ENCODE measurements around the gene TMX2. TPM values are rescaled to one million over a fixed set of nuclear protein-coding genes. Genes with fewer than 3 reads are reported as not detected.

TMX2 gene
- total RNA-seq, 2 experiments from 2014 or later: 62.9 to 74.2 TPM

DNA sequence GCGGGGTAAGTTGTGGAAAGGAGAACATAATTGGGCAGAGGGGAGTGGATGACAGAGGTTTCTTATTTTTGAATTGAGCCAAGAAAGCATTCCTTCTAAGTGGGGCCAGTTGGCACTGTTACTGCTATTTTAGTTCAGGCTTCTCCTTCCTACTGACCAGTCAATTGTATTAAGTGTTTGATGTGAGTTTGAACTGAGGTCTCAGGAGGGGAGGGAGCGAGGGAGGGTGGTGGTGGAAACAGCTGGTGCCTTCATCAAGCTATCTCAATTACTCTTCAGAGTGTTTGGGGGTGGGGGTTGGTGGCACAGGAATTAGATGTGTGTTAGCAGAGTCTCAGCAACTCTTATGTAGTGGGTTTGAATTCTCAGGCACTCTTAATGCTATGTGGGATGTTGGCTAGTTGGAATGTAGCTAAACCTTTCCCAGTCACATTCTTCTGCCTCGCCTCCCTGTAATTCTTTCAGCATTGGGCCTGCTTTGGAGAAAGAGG, 63.7 kb downstream of the TMX2 start:
- Mint-ChIP-seq H3K4me1 (peaks cover 14% of the 10 kb centered on the region), H3K27me3 (no peaks in the 10 kb centered on the region), H3K4me3 (no peak overlapping the region), H3K36me3 (ENCODE audit: low read depth) (no peaks in the 10 kb centered on the region), H3K27ac (no peak overlapping the region), H3K9me3 (no peaks in the 10 kb centered on the region)
- no peak for DNase-seq
- CTCF ChIA-PET: interaction anchor here (0.6 to 1.3 kb wide), 2 partner anchors 45 to 124 kb away, joined by 3 to 4 read pairs; no protein-coding TSS in a partner anchor
- POLR2A ChIA-PET: no interaction called here

DNA sequence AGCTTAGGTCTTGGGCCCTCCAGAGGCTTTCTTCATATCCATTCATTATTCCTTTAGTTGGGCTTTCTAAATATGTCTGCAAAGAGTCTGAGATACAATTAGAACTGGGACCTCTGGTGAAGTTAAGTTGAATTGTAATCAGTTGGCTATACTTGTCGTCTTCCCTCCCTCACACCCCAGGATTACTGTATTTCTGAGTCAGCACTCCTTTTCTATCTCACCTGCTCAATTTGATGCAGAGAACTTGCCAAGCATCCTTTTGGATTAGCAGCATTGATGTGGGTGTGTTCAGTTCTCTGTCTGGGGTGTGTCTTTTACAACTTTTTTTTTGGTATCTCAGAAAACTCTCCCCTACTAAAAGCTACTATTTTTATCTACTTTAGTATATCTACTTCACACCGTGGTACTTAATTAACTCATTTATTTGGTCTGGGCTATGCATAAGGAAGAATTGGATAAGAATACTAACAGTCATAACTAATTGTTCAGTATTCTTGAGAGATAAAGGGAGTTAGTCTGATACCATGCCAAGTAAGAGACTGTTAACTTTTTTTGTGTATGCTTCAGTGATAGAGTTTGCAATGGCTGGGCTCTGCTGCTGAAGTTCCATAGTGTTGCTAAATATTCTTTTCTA, 64.3 kb downstream of the TMX2 start:
- H3K9me3 Mint-ChIP-seq: no peaks in the 10 kb centered on the region
- H3K4me3 Mint-ChIP-seq: no peak overlapping the region
- no peaks in the 10 kb centered on the region for H3K27me3 Mint-ChIP-seq
- peaks cover 19% of the 10 kb centered on the region for H3K4me1 Mint-ChIP-seq
- no peak overlapping the region for H3K27ac Mint-ChIP-seq
- DNase-seq: no peak
- H3K36me3 Mint-ChIP-seq (ENCODE audit: low read depth): no peaks in the 10 kb centered on the region
- ChIA-PET POLR2A (no interaction called here), CTCF (interaction anchor here (0.6 to 1.3 kb wide), 2 partner anchors 44 to 124 kb away, joined by 3 to 4 read pairs; no protein-coding TSS in a partner anchor)

DNA sequence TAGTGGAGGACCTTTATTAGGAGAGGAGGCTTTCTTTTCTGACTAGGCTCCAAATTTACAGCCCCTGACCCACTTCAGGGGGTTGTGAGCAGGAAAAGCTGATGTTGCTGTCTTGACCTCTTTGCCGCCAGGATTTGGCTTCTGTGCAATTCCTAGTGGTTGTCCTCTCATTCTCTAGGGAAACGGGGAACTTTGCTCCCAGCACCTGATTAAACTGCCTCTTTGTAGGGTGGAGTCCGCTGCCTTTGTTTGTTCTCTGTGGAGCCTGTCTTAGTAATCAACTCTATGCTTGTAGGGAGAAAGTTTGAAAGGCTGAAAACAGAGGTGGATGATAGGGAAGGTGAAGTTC, 65.5 kb downstream of the TMX2 start:
- H3K36me3 Mint-ChIP-seq (ENCODE audit: low read depth): no peaks in the 10 kb centered on the region
- H3K9me3 Mint-ChIP-seq: no peaks in the 10 kb centered on the region
- H3K4me3 Mint-ChIP-seq: no peak overlapping the region
- H3K27ac Mint-ChIP-seq: no peak overlapping the region
- ChIA-PET CTCF (interaction anchor here (0.9 to 1.1 kb wide), 2 partner anchors 22 to 34 kb away, joined by 3 to 7 read pairs; no protein-coding TSS in a partner anchor), POLR2A (no interaction called here)
- DNase-seq: no peak
- no peaks in the 10 kb centered on the region for H3K27me3 Mint-ChIP-seq
- peaks cover 21% of the 10 kb centered on the region for H3K4me1 Mint-ChIP-seq

DNA sequence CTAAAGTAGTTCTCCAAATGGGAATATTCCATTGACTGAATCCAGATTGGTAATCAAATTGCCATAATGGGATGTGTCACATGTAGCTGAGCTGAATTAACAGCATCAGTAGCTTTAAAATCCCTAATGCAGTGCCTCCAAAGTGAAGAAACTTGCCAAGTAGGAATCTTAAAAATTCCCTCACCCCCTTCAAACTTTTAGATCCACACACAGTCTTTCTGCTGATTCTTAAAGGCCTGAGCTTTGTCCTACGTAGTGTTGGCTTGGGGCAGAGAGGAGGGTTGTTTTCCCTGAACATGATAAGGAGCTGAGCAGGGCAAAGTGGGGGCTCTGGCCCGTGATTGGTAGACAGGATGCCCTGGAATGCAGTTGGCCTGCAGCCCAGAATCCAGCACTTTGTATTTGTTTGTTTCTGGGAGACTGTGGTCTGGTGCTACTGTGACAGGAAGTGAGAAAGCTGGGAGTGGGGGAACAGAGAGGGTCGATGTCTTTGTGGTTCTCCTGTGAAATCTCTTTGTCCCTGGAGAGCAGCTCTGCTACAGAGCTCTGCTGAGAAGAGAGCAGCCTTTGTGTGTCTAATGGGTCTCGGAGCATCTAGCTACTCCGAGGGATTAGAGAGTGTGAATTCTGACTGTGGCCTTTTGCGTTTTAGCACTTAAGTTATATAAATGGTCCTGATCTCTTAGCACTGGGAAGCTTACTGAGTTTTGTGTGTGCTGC, 66.1 kb downstream of the TMX2 start:
- Mint-ChIP-seq H3K27me3 (no peaks in the 10 kb centered on the region), H3K36me3 (ENCODE audit: low read depth) (no peaks in the 10 kb centered on the region), H3K9me3 (no peaks in the 10 kb centered on the region), H3K4me1 (peaks cover 21% of the 10 kb centered on the region), H3K4me3 (no peak overlapping the region), H3K27ac (no peak overlapping the region)
- ChIA-PET POLR2A (no interaction called here), CTCF (interaction anchor here (0.9 to 3.0 kb wide), 3 partner anchors 14 to 34 kb away, joined by 3 to 14 read pairs (median 7); no protein-coding TSS in a partner anchor)
- no peak for DNase-seq

DNA sequence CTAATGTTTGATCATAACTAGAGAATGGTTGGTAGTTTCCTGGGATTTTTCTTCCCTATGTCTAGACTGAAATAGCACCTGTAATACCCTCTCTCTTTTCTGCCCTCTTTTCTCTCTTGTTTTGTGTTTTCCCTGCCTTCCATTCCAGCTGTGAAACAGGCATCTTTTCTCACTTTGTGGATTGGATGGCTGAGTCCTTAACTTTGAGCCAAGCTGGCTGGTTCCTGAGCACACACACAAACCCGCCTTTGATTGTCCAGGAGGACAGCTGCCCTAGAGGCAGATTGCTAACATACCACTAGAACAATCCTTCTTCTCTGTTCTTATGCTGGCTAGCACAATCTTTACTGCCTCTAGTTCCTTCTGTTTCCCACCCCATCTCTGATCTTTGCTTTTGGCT, 66.9 kb downstream of the TMX2 start:
- Mint-ChIP-seq H3K4me1 (peaks cover 21% of the 10 kb centered on the region), H3K9me3 (no peaks in the 10 kb centered on the region), H3K4me3 (no peak overlapping the region), H3K36me3 (ENCODE audit: low read depth) (no peaks in the 10 kb centered on the region), H3K27me3 (no peaks in the 10 kb centered on the region), H3K27ac (no peak overlapping the region)
- CTCF ChIA-PET: interaction anchor here (0.6 to 3.0 kb wide), 4 partner anchors 10 to 21 kb away, joined by 3 to 14 read pairs (median 4); no protein-coding TSS in a partner anchor
- no peak for DNase-seq
- POLR2A ChIA-PET: no interaction called here

DNA sequence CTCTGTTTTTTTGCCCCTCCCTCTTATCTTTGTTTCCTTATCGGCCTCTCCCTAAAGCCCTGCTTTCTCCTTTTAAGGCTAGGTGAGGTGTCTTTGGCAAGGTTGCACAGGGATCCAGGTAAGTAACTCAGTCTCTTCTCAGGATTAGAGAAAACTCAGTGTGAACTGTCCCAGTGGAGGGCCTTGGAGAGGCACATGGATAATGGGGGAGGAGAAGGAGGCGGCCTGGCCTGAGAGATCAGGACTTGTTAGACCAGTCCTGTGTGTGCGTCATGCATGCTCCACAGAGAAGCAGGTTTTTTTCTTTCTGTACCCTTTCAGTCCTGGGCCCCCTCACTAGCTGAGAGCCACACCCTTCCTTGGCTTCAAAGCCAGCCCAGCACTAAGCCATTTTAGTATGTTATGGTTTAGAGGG, 69.1 kb downstream of the TMX2 start:
- Mint-ChIP-seq H3K9me3 (no peaks in the 10 kb centered on the region), H3K4me3 (no peak overlapping the region), H3K27me3 (no peaks in the 10 kb centered on the region), H3K27ac (no peak overlapping the region), H3K4me1 (peaks cover 22% of the 10 kb centered on the region), H3K36me3 (ENCODE audit: low read depth) (no peaks in the 10 kb centered on the region)
- ChIA-PET POLR2A (no interaction called here), CTCF (interaction anchor here (1.3 to 3.0 kb wide), 3 partner anchors 11 to 19 kb away, joined by 3 to 14 read pairs (median 5); no protein-coding TSS in a partner anchor)
- no peak for DNase-seq

DNA sequence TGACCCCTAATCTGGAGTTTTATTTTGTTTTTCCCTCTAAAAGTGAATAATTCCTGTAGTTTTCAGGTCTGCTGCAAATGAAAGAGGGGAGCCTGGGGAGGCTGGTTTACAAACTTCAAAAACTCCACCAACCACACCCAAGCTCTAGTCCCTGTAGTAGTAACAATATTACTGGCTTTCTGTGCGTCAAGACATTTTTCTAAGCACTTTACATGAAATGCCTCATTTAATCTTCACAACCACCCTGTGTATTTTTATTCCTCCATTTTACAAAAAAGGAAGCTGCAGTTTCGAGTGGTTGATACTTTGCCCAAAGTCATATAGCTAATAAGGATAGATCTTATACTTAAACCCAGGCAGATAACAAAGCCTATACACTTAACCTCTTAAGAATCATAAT, 72.7 kb downstream of the TMX2 start:
- Mint-ChIP-seq H3K9me3 (no peaks in the 10 kb centered on the region), H3K27ac (no peak overlapping the region), H3K27me3 (no peaks in the 10 kb centered on the region), H3K36me3 (ENCODE audit: low read depth) (peaks cover 8% of the 10 kb centered on the region), H3K4me1 (peaks cover 25% of the 10 kb centered on the region), H3K4me3 (no peak overlapping the region)
- no peak for DNase-seq
- CTCF ChIA-PET: no interaction called here
- POLR2A ChIA-PET: interaction anchor here (0.5 kb wide), 1 partner anchor 978 kb away, joined by 3 read pairs; no protein-coding TSS in a partner anchor

DNA sequence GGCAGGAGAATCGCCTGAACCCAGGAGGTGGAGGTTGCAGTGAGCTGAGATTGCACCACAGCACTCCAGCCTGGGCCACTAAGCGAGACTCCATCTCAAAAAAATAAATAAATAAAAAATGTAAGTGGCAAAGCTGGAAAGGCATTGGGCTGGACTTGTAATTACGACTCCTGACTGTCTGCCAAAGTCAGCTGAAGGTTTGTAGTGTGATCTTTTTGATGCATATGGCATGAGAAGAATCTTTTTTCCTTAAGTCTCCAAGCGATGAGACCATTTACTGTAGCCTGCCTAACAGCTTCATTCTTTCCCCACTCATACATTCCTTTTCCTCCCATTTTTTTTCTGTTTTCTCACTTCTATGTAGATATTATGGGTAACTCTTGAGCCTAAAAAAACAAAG, 74.0 kb downstream of the TMX2 start:
- H3K36me3 Mint-ChIP-seq (ENCODE audit: low read depth): peaks cover 10% of the 10 kb centered on the region
- H3K9me3 Mint-ChIP-seq: no peaks in the 10 kb centered on the region
- POLR2A ChIA-PET: interaction anchor here (0.6 kb wide), 1 partner anchor 14 kb away, joined by 3 read pairs; no protein-coding TSS in a partner anchor
- no peak for DNase-seq
- no peak overlapping the region for H3K4me3 Mint-ChIP-seq
- H3K4me1 Mint-ChIP-seq: peaks cover 28% of the 10 kb centered on the region
- H3K27ac Mint-ChIP-seq: no peak overlapping the region
- CTCF ChIA-PET: interaction anchor here (0.9 kb wide), 1 partner anchor 55 kb away, joined by 3 read pairs; no protein-coding TSS in a partner anchor
- no peaks in the 10 kb centered on the region for H3K27me3 Mint-ChIP-seq

DNA sequence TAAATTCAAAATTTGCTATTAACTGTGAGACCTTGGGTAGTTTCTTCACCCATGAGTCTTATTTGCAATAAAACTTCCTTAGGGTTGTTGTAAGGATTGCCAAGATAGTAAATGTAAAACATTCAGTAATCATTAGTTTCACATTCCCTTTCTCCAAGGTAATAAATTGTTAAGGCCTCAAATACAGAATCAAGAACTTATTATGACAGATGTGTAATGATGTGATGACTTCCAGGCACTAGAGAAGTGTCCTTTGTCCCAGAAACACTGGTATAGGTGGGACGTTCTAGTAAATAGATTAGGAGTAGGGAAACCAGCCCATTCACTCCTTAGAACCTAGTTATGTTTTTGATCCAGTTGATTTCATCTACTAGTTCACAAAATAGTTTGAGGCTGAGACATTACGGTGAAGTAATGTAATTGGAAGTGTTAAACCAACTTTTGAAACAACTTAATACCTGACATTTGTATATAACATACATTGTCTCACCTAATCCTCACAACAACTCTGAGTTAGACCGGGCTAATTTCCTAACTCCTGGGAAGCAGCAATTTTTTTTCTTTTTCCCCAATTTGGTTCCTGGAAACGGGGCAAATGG, 74.7 kb downstream of the TMX2 start:
- Mint-ChIP-seq H3K27me3 (no peaks in the 10 kb centered on the region), H3K4me3 (no peak overlapping the region), H3K4me1 (peaks cover 30% of the 10 kb centered on the region), H3K27ac (no peak overlapping the region), H3K9me3 (no peaks in the 10 kb centered on the region), H3K36me3 (ENCODE audit: low read depth) (peaks cover 10% of the 10 kb centered on the region)
- CTCF ChIA-PET: no interaction called here
- POLR2A ChIA-PET: interaction anchor here (0.6 kb wide), 1 partner anchor 14 kb away, joined by 3 read pairs; no protein-coding TSS in a partner anchor
- no peak for DNase-seq

DNA sequence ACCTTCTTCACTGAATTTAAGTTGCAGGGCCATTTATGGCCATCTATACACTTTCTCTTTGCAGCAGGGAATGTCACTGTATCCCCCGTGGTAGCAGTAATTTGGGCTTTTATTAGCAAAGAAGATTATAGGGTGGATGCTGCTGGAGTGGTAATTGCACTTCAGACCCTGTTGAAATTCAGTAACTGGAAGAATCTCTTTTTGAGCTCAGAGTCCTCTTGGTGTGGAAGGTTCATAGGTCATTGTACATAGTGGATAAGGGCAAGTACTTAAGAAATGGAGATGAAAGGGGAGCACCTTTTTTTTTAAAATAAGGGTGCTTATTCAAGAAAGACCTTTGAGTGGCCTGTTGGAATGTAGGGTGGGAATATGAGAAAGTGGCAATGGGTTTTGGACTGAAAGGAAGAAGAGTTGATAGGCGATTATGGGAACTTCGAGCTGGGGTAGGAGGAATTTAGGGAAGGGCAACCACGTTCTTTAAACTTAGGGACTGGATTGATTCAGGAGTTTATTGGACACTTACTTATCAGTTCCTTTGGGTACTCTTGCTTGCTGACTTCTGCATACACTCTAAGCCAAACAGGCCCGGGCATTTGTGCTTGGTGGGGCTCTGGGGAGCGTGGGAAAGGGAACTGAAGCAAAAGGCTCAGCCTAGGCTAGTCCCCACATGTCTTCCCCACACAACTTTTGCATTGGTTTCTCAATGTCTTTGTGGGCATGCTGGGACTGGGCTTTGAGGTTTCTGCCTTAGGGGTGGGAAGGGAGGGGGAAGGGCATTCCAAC, 75.7 kb downstream of the TMX2 start:
- Mint-ChIP-seq H3K4me1 (peaks cover 38% of the 10 kb centered on the region), H3K4me3 (no peak overlapping the region), H3K27ac (no peak overlapping the region), H3K36me3 (ENCODE audit: low read depth) (peaks cover 10% of the 10 kb centered on the region), H3K27me3 (no peaks in the 10 kb centered on the region), H3K9me3 (no peaks in the 10 kb centered on the region)
- no peak for DNase-seq
- ChIA-PET POLR2A (interaction anchor here (0.6 kb wide), 1 partner anchor 105 kb away, joined by 3 read pairs; no protein-coding TSS in a partner anchor), CTCF (interaction anchor here (0.5 kb wide), 1 partner anchor 93 kb away, joined by 5 read pairs; no protein-coding TSS in a partner anchor)

DNA sequence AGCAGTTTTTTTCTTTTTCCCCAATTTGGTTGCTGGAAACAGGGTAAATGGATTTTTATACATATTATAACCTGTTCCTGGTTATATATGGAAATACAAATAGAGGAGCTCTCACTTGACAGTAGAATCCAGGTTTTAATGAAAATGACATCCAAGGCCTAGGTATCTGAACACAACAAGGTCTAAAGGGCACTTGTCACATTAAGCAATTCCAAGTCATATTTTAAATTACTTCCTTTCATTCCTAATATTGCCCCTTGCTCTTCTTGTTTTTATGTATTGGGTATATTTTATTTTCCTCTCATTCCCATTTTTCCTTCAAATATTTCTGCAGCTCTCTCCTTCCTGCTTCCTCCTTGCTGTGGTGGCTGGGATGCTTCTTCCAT, 76.3 kb downstream of the TMX2 start:
- no peak for DNase-seq
- H3K4me3 Mint-ChIP-seq: no peak overlapping the region
- H3K9me3 Mint-ChIP-seq: no peaks in the 10 kb centered on the region
- peaks cover 44% of the 10 kb centered on the region for H3K4me1 Mint-ChIP-seq
- no peaks in the 10 kb centered on the region for H3K27me3 Mint-ChIP-seq
- ChIA-PET CTCF (interaction anchor here (1.2 kb wide), 1 partner anchor 9 kb away, joined by 3 read pairs; no protein-coding TSS in a partner anchor), POLR2A (no interaction called here)
- peaks cover 10% of the 10 kb centered on the region for H3K36me3 Mint-ChIP-seq (ENCODE audit: low read depth)
- no peak overlapping the region for H3K27ac Mint-ChIP-seq

Data from activated CD4-positive, alpha-beta T cell treated with anti-CD3 and anti-CD28 coated beads, Interleukin-2, amount 10 ng/mL, durations not matched to agents 7 days and 5 days (primary cell).